GM10248 (cell line): ENCODE measurements around the gene CABLES2.

Experiments used
- CTCF ChIA-PET: fragments of 300-600 bp; sonication (Branson Sonifier 250); formaldehyde crosslinking; extraction: SDS; loops from one replicate; lab custom pipeline; 2021; ENCODE audit warnings: antibody characterized with exemption; lab: Yijun Ruan, JAX
- POLR2A ChIA-PET: fragments of 350-650 bp; sonication (Branson Sonifier 250); formaldehyde crosslinking; extraction: SDS; loops from one replicate; lab custom pipeline; 2020; ENCODE audit warnings: antibody characterized with exemption; lab: Yijun Ruan, JAX
- DNase-seq: peaks from one replicate; pipeline ENCODE4 v3.0.0; 2012; ENCODE audit errors: extremely low spot score
- TF ChIP-seq, protein P1 (sequence below): IDR thresholded peaks from 2 replicates; pipeline ENCODE4 v1.5.1; 2012; ENCODE audit warnings: mild to moderate bottlenecking, low read depth; ENCODE audit errors: extremely low read depth, missing control alignments, control extremely low read depth

Gene CABLES2, protein sequence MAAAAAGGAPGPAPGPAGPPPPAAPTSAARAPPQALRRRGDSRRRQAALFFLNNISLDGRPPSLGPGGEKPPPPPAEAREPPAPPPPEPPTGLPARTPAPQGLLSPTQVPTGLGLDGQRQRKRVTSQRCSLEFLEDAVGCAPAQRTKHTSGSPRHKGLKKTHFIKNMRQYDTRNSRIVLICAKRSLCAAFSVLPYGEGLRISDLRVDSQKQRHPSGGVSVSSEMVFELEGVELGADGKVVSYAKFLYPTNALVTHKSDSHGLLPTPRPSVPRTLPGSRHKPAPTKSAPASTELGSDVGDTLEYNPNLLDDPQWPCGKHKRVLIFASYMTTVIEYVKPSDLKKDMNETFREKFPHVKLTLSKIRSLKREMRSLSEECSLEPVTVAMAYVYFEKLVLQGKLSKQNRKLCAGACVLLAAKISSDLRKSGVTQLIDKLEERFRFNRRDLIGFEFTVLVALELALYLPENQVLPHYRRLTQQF

DNA sequence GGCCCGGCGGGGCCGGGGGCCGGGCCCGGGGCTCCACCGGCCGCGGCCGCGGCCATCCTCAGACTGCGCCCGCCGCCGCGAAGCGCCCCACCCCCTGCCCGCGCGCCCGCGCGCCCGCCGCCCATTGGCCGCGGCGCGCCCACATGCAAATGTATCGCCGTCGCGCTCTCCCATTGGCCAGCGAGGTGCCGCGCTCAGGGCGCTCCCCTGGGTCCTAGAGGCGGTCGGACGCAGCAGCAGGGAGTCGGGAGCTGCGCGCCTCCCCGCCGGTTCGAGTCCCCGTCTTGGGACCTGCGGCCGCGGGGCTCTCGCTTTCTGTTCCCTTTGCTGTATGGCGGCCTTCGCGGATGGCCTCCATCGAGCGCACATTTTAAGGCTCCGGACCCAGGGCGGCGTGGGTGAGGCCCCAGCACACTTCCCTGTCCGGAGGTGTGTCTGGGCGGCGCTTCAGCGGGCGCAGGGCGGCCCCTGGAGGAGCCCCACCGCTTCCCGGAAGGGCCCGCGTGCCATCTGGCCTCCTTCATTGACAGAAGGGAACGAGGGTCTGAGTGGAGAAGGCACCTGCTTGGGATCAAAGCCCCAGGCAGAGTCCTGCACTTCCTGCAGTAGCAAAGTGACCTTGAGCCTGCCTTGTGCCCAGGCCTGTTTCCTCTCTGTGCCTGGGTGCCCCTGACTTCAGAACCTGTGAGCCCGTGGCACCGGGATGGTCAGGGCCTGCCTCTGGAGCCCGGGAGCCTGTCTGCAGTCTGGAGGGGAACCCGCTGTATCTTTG is at the start of gene CABLES2:
Gene CABLES2, minus strand, starts transcription at position 65 of the 772 bp plus-strand sequence. Its CDS starts 9 bp downstream, at position 56.
- TF ChIP-seq, protein P1, sequence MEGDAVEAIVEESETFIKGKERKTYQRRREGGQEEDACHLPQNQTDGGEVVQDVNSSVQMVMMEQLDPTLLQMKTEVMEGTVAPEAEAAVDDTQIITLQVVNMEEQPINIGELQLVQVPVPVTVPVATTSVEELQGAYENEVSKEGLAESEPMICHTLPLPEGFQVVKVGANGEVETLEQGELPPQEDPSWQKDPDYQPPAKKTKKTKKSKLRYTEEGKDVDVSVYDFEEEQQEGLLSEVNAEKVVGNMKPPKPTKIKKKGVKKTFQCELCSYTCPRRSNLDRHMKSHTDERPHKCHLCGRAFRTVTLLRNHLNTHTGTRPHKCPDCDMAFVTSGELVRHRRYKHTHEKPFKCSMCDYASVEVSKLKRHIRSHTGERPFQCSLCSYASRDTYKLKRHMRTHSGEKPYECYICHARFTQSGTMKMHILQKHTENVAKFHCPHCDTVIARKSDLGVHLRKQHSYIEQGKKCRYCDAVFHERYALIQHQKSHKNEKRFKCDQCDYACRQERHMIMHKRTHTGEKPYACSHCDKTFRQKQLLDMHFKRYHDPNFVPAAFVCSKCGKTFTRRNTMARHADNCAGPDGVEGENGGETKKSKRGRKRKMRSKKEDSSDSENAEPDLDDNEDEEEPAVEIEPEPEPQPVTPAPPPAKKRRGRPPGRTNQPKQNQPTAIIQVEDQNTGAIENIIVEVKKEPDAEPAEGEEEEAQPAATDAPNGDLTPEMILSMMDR = no peak
- peak; percentile 97 for DNase-seq
- ChIA-PET CTCF (interaction anchor here (0.8 kb wide), 1 partner anchor 25 kb away, joined by 3 read pairs; no protein-coding TSS in a partner anchor), POLR2A (no interaction called here)

DNA sequence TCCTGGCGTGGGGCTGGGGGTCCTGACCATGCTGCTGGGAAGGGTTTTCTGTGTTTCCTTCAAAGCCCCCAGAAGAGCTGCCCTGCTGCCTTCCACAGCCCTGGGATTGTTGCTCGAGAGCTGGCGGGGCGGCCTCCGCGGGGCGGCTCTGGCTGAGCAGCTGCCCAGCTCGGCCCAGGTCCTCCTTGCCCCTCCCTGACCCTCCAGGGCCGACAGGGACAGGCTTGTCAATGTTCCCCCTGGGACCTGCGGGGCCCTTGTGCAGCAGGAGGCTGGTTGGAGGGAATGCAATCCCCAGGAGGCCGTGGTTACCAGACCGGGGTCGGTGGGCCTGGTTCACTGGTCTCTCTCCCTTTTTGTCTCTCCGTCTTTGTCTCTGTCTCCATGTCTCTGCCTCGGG is 48.8 kb upstream of the CABLES2 start:
- ChIA-PET POLR2A (no interaction called here), CTCF (no interaction called here)
- DNase-seq = no peak
- TF ChIP-seq, protein P1 = no peak

GRCh38 chr20:62454904-62455636 is 48.0 kb upstream of the CABLES2 start:
- TF ChIP-seq, protein P1 = no peak
- POLR2A ChIA-PET = no interaction called here
- no peak for DNase-seq
- CTCF ChIA-PET = no interaction called here

- DNase-seq = no peak
- ChIA-PET CTCF (no interaction called here), POLR2A (no interaction called here)
- TF ChIP-seq, protein P1 = no peak
These were observed 46.2 kb upstream of the CABLES2 start for GRCh38 chr20:62453186-62453808.

DNA sequence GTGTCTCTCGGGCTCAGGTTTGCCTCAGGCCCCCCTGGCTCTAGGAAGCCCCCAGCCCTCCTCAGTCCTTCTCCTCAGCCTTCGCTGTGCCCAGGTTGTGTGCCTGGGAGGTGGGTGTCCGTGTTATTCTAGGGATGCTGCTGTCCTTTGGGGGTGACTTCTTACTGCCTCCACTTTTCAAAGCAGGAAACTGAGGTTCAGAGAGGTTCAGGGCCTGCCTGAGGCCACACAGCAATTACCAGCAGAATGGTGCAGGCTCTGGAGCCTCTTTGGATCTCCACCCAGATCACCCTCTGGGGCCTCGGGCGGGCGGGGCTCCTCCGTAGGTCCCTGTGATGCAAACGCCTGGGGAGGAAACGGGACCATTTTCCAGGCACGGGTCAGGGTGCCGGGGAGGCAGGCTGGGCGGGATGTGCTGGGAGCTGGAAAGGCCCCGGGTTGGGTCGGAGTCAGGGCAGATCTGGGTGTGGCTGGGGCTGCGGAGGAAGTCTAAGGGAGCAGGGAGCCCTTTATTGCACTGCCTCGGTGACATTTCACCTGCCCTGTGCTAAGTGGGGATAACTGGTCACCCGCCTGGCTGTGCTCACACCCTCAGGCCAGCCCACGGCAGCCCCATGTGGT is 45.5 kb upstream of the CABLES2 start:
- POLR2A ChIA-PET = no interaction called here

More for the DNA sequence above, 45.5 kb upstream of the CABLES2 start:
- CTCF ChIA-PET = no interaction called here
- TF ChIP-seq, protein P1 = no peak
- DNase-seq = no peak
